Skeletal muscle tissue (tissue), 4 donors: ENCODE measurements around the gene LEMD2. TPM values are rescaled to one million over a fixed set of nuclear protein-coding genes. Genes with fewer than 3 reads are reported as not detected.

Experiments
- H3K27ac ChIP-seq: one replicate; pipeline ENCODE4 v1.7.0; 2013; ENCODE audit warnings: mild to moderate bottlenecking, low read depth, low read length, inconsistent platforms
- H3K27me3 ChIP-seq, 3 donors: one replicate each; pipeline ENCODE4 v1.7.0; 2013; ENCODE audit warnings: low read length in 3 of 3; ENCODE audit not compliant: control insufficient read depth in 3 of 3, insufficient read depth in 3 of 3
- H3K36me3 ChIP-seq, 3 donors: one replicate each; pipeline ENCODE4 v1.7.0; 2013; ENCODE audit warnings: low read length in 3 of 3; ENCODE audit not compliant: control insufficient read depth in 3 of 3, insufficient read depth in 3 of 3
- H3K4me1 ChIP-seq, 3 donors: one replicate each; pipeline ENCODE4 v1.7.0; 2013; ENCODE audit warnings: low read length in 3 of 3, mild to moderate bottlenecking in 3 of 3; ENCODE audit not compliant: control insufficient read depth in 3 of 3, insufficient read depth in 3 of 3
- H3K4me3 ChIP-seq, 3 donors: one replicate each; pipeline ENCODE4 v1.7.0; 2013; ENCODE audit warnings: low read length in 3 of 3
- H3K9ac ChIP-seq, 3 donors: one replicate each; pipeline ENCODE4 v1.7.0; 2013; ENCODE audit warnings: low read length in 3 of 3, mild to moderate bottlenecking in 3 of 3, moderate library complexity in 2 of 3, low read depth in 1 of 3
- H3K9me3 ChIP-seq, 3 donors: one replicate each; pipeline ENCODE4 v1.7.0; 2013; ENCODE audit warnings: low read length in 3 of 3; ENCODE audit not compliant: control insufficient read depth in 3 of 3
- total RNA-seq: library from RNA; depleted of rRNA; stranded (reverse); fragments of >200 nt; gene quantifications from one replicate; pipeline ENCODE4 v1.2.3, GENCODE V29; 2014
- donor health status: Osteomylitis.

Gene LEMD2
- total RNA-seq, 1 donor from 2014 or later = 21.9 TPM

DNA sequence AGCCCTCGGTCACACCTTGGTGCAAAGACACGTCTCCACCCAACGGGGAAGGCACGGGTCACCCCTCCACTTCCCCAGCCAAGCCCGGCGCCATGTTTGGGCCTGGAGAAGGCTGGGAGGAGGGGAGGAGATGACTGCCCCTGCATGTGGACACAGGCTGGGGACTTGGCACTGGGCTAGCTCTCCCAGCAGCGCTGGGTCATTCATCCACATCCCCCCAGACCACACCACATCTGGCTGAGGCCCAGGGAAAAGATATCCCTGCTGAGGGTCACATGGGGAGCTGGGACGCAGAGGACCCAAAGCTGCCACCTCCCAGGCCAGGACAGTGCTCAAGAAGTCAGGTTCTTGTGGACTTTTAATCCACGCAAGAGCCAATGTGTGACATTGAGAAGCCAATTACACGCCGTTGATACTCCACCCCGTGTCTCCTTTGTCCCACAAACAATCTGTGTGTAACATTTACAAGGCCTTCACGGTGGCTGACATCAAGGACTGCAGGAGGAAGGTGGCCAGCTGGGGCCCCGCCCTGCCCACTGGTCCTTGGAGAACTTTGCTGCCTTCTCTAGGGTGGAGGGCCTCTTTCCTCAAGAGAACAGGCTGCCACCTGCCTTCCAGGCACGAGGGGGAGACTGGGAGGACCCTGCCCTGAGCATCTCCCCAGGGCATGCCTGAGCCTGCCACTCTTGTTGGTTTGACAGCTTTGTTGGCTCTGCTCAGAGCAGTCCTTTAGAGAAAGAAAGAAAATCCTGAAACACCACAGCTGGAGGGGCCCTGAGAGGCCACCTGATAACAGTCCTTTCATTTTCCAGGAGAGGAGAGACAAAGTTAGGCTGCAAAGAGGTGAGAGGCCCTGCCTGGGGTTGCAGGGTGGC lies 36.9 kb downstream of the LEMD2 start:
- no peaks in the 10 kb centered on the region for H3K36me3 ChIP-seq
- H3K9ac ChIP-seq = peak overlapping the region in 1 of 3 donors; percentile 66
- H3K27me3 ChIP-seq = no peaks in the 10 kb centered on the region
- peaks cover 60 to 66% (median 65%) of the 10 kb centered on the region in 3 donors for H3K4me1 ChIP-seq
- H3K4me3 ChIP-seq = no peak overlapping the region
- no peaks in the 10 kb centered on the region for H3K9me3 ChIP-seq
- H3K27ac ChIP-seq = peak overlapping the region; percentile 100

DNA sequence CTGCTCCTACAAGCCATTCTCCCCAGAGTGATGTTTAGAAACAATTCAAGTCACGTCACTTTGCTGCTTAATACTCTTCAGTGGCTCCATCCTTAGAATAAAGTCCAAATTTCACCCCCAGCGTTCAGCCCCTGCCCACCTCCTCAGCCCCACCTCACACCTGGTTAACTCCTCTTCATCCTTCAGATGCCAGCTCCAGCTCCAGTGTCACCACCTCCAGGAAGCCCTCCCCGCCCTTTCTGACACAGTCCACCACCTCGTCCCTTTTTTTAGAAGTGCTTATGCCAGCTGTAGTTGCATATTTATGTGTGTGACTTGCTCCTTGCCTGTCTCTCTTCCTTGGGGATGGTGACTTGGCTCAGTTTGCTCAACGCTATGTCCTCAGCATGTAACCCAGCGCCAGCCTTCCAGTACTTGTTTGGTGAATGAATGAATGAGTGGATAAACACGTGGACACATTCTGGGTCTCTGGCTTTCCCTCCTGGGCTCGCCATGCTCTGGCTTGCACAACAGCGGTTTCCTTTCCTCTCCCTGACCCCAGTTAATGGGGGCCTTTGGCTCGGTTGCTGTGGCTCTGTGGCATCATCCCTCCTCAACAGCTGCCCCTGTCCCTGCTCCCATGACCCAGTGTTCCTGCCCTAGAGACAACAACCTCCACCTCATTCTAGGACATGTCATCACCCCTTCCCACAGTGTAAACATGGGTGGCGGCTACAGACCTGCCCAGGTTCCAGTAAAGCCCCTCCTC lies 38.5 kb downstream of the LEMD2 start:
- Histone ChIP-seq H3K27me3 (no peaks in the 10 kb centered on the region), H3K9me3 (no peaks in the 10 kb centered on the region), H3K4me1 (peaks cover 61 to 73% (median 65%) of the 10 kb centered on the region in 3 donors), H3K4me3 (peak overlapping the region in 2 of 3 donors; percentile 14 to 30), H3K9ac (peak overlapping the region; percentile 45 to 66 (median 65)), H3K27ac (peak overlapping the region; percentile 100), H3K36me3 (peaks cover 0 to 6% (median 3%) of the 10 kb centered on the region in 3 donors)

DNA sequence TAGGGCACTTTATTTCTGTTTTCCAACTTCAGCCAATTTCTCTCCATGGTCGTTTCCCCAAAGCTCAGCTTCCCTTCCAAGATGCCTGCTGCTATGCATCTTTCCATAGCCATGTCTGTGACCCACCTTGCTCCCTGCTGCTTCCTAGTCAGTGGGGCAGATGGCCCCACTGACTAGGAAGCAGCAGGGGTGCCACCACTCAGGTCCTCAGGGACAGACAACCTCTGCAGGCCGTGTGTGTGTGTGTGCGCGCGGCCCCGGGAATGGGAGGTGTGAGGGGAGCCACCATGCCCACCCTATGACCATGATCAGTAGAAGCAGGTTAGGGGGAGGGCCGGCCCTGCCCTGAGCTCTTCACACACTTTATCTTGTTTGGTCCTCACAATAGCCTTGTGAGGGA lies 39.5 kb downstream of the LEMD2 start:
- H3K9me3 ChIP-seq = no peaks in the 10 kb centered on the region
- H3K27ac ChIP-seq = peak overlapping the region; percentile 100
- H3K36me3 ChIP-seq = peaks cover 0 to 11% (median 3%) of the 10 kb centered on the region in 3 donors
- H3K4me3 ChIP-seq = no peak overlapping the region
- H3K4me1 ChIP-seq = peaks cover 60 to 71% (median 61%) of the 10 kb centered on the region in 3 donors
- no peaks in the 10 kb centered on the region for H3K27me3 ChIP-seq
- peak overlapping the region; percentile 4 to 100 (median 59) for H3K9ac ChIP-seq

DNA sequence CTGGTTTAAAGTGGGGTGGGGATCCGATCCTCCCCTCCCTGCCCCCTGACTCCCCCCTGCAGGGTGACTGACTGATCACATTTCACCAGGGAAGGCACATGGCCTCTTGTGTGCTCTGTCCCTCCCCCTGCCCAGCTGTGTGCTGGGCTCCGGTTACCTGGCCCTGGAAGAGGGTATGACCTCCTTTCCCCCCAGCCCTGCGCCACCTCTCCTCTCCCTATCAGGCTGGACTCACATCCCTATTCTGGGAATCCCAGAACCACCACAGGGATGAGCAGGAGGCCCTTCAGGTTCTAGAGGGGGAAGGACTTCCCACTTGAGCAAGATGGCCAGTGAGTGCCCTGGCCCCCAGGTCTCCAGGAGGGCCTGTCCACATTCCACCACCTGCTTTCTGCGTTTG lies 40.1 kb downstream of the LEMD2 start:
- Histone ChIP-seq H3K9me3 (no peaks in the 10 kb centered on the region), H3K4me1 (peaks cover 65 to 75% (median 66%) of the 10 kb centered on the region in 3 donors), H3K9ac (peak overlapping the region; percentile 4 to 100 (median 59)), H3K36me3 (peaks cover 0 to 11% (median 3%) of the 10 kb centered on the region in 3 donors), H3K4me3 (no peak overlapping the region), H3K27me3 (peaks cover 0 to 4% (median 0%) of the 10 kb centered on the region in 3 donors), H3K27ac (peak overlapping the region; percentile 100)

DNA sequence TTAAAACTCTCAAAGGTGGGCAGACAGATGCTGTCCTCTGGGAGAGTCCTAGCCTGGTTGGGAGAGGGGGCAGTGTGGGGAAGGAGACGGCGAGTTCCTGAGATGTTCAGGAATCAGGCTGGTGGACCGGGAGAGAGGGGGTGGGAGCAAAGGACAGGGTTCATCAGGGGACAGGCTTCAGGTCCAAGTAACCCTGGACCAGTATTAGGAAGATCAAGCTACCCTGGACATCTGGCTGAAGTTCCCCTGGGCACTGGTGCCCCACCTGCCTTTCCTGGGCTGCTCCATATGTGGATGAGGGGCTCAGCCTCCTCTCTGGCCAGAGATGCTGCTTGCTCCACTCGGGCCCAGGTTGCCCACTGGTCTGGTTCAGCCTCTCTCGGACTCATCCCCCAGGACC lies 41.1 kb downstream of the LEMD2 start:
- Histone ChIP-seq H3K27me3 (peaks cover 0 to 5% (median 0%) of the 10 kb centered on the region in 3 donors), H3K4me1 (peaks cover 74 to 86% (median 75%) of the 10 kb centered on the region in 3 donors), H3K36me3 (peaks cover 0 to 13% (median 5%) of the 10 kb centered on the region in 3 donors), H3K9me3 (no peaks in the 10 kb centered on the region), H3K4me3 (peak overlapping the region; percentile 25 to 98 (median 41)), H3K9ac (peak overlapping the region; percentile 76 to 100 (median 99)), H3K27ac (peak overlapping the region; percentile 100)

DNA sequence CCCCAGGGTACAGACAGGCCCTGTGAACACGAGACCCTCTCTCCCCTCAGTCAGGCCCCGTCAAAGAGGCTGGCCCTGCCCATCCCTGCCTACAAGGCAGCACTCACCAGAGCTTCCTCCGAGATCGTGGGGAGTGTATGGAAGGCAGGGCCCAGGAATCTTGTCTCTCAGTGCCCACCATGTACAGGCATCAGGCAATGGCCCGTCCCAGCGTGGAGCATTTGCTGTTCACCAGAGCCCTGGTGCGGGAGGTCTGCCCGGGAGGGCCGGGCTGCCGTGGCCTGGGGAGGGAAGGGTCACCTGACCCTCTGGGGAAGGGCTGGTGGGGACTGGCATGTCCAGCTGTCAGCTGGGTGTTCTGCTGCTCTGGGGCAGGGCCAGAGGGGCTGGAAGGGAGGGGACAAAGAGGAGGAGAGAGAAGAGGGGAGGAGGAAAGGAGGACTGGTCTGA lies 42.3 kb downstream of the LEMD2 start, which contains the start of gene IP6K3:
TSS of gene IP6K3 (minus strand) at position 255 of the 450 bp plus-strand sequence. CDS start 11,429 bp downstream, outside the sequence.
- peak within 1 kb of the TSS; percentile 99 to 100 (median 100) for H3K9ac ChIP-seq
- peak within 1 kb of the TSS; percentile 91 to 99 (median 98) for H3K4me3 ChIP-seq
- peaks cover 0 to 5% (median 0%) of the 10 kb centered on the region in 3 donors for H3K27me3 ChIP-seq
- peak within 1 kb of the TSS; percentile 100 for H3K27ac ChIP-seq
- peaks cover 3 to 15% (median 12%) of the 10 kb centered on the region in 3 donors for H3K36me3 ChIP-seq
- no peaks in the 10 kb centered on the region for H3K9me3 ChIP-seq
- peaks cover 73 to 86% (median 76%) of the 10 kb centered on the region in 3 donors for H3K4me1 ChIP-seq

DNA sequence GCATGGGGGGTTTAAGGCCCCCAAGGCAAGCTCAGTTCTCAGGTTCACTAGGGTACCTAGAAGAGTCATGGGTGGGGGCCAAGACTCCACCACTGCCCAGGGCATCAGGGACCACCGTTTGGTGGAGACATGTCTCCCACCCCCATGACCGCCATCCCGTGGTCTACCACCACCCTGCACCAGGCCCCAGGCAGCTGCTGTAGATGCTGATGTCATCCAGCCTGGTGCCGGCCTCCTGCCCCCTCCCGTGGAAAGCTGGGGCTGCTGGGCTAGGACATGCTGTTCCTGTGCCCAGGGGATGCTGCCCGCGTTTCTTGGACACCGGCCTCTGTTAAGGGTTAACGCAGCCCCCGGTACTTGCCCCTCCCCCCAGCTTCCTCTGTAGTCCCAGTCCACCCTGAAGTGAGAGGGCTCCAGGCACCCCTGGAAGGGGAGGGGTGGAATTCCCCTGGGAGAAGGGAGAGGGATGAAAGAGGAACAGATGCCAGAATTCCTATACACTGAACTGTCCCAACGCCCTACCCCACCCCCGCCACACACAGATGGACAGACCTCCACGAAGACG lies 42.8 kb downstream of the LEMD2 start:
- H3K4me3 ChIP-seq = peak overlapping the region; percentile 91 to 99 (median 98)
- H3K27me3 ChIP-seq = peaks cover 0 to 5% (median 0%) of the 10 kb centered on the region in 3 donors
- peak overlapping the region; percentile 99 to 100 (median 100) for H3K9ac ChIP-seq
- H3K4me1 ChIP-seq = peaks cover 70 to 83% (median 73%) of the 10 kb centered on the region in 3 donors
- H3K36me3 ChIP-seq = peaks cover 4 to 15% (median 13%) of the 10 kb centered on the region in 3 donors
- peak overlapping the region; percentile 100 for H3K27ac ChIP-seq
- H3K9me3 ChIP-seq = no peaks in the 10 kb centered on the region

DNA sequence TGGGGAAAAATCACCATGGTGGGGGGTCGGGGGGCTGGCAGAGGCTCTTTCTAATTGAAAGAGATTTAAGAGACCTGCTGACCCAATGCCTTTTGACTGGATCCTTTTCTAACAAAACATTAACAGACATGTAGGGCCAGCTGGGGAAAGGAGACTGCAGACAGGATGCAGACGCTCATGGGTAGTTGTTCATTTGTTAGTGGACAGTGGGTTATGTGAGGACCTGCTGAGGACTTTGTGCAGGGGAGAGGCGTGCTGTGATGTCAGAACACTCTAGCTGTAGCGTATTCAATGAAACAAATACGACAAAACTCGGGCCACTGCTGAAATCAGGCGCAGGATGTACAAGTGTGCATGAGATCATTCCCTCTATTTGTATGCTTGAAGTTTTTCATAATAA lies 43.4 kb downstream of the LEMD2 start:
- Histone ChIP-seq H3K36me3 (peaks cover 5 to 17% (median 15%) of the 10 kb centered on the region in 3 donors), H3K9ac (peak overlapping the region; percentile 99 to 100 (median 100)), H3K27me3 (peaks cover 0 to 5% (median 0%) of the 10 kb centered on the region in 3 donors), H3K4me3 (peak overlapping the region; percentile 91 to 99 (median 98)), H3K4me1 (peaks cover 70 to 83% (median 73%) of the 10 kb centered on the region in 3 donors), H3K27ac (peak overlapping the region; percentile 100), H3K9me3 (no peaks in the 10 kb centered on the region)

DNA sequence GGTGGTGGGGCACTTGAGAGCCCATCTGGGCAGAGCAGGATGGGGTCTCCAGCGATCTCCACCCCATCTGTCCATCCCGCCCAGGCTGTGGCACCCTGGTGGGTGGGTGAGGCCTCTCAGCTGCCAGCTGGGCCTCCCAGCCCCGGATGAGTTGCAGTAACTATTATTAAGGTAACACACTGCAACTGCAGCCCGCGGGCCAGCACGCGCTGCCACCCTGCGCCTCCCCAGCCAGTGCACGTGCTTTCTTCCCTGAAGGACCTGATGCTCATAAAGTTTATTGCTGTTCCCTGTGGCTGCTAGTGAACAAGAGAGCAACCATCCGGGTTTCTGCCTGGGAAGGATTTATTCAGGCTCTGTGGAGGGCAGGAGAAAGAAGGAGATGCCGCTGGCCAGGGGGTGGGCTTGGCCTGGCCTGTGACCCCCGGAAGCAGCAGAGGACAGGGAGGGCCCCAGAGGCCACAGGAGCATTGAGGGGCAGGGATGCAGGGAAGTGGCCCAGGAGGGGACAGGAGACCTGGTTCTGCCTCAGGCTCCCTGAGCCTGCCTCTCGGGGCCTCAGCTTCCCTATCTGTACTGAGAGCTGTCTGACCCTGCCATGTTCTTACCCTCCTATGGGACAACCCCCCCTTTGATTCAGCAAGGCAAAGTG lies 43.9 kb downstream of the LEMD2 start:
- Histone ChIP-seq H3K27me3 (peaks cover 0 to 5% (median 0%) of the 10 kb centered on the region in 3 donors), H3K9me3 (no peaks in the 10 kb centered on the region), H3K36me3 (peaks cover 5 to 17% (median 16%) of the 10 kb centered on the region in 3 donors), H3K4me1 (peaks cover 70 to 83% (median 73%) of the 10 kb centered on the region in 3 donors), H3K9ac (peak overlapping the region; percentile 99 to 100 (median 100)), H3K27ac (peak overlapping the region; percentile 100), H3K4me3 (peak overlapping the region; percentile 91 to 99 (median 98))
